Gastroesophageal sphincter (tissue), 3 donors: ENCODE data around the gene RAB3C.

ENCODE experiments used
- CTCF ChIP-seq, 4 experiments: fragments of 200-600 bp in 2 of 4; fragments of 450-650 bp in 2 of 4; sonication (generic) in 1 of 4; IDR thresholded peaks; one replicate each; pipeline ENCODE4 v1.5.1; 2017 to 2019; ENCODE audit warnings: antibody characterized with exemption in 4 of 4, mild to moderate bottlenecking in 2 of 4, moderate library complexity in 2 of 4
- EP300 ChIP-seq: sonication (generic); formaldehyde crosslinking; IDR thresholded peaks from one replicate; pipeline ENCODE4 v1.6.1; 2017; ENCODE audit warnings: antibody characterized with exemption, mild to moderate bottlenecking
- POLR2AphosphoS5 ChIP-seq: sonication (generic); formaldehyde crosslinking; IDR thresholded peaks from one replicate; pipeline ENCODE4 v1.6.1; 2017; ENCODE audit warnings: antibody characterized with exemption

- TF ChIP-seq EP300, result no peak
- no peak for TF ChIP-seq CTCF (IDR thresholded peaks at IDR 0.05)
- TF ChIP-seq POLR2AphosphoS5, result no peak
These were observed 133.3 kb downstream of the RAB3C start for GRCh38 chr5:58715997-58716656.
